SW 1271 (cell line): Measurements from ENCODE around the gene FAM118A.
"Not testable (repeated sequence)": the region's sequence is repeated elsewhere in the genome, so short reads cannot be mapped to it uniquely, and the experiment has no call there.

ENCODE experiments used
- DNase-seq, 2 experiments: peaks; one replicate each; lab custom pipeline; 2025; lab: John Stamatoyannopoulos, UW

Gene FAM118A

GRCh38 chr22:45308957-45309421 lies 745 bp upstream of the FAM118A start:
- DNase-seq = no peak

- no peak for DNase-seq
These were observed 720 bp downstream of the FAM118A start for GRCh38 chr22:45310331-45310976.

GRCh38 chr22:45310977-45311531 lies 1.3 kb downstream of the FAM118A start:
- no peak for DNase-seq

- no peak for DNase-seq
These were observed 2.7 kb downstream of the FAM118A start for GRCh38 chr22:45312415-45312814.

GRCh38 chr22:45312856-45313255 lies 3.1 kb downstream of the FAM118A start:
- DNase-seq = no peak

GRCh38 chr22:45314054-45314721 lies 4.5 kb downstream of the FAM118A start:
- no peak for DNase-seq

GRCh38 chr22:45314786-45315185 lies 5.1 kb downstream of the FAM118A start:
- DNase-seq = no peak

GRCh38 chr22:45316796-45317526 lies 7.2 kb downstream of the FAM118A start:
- DNase-seq = no peak

GRCh38 chr22:45317551-45318167 lies 7.9 kb downstream of the FAM118A start:
- DNase-seq = no peak

- DNase-seq = no peak
These were observed 8.4 kb downstream of the FAM118A start for GRCh38 chr22:45318168-45318557.

GRCh38 chr22:45318558-45319323 lies 9.0 kb downstream of the FAM118A start:
- no peak for DNase-seq

GRCh38 chr22:45319324-45319685 lies 9.6 kb downstream of the FAM118A start:
- DNase-seq = no peak

GRCh38 chr22:45320357-45320976 lies 10.7 kb downstream of the FAM118A start:
- no peak for DNase-seq

GRCh38 chr22:45321827-45322226 lies 12.1 kb downstream of the FAM118A start:
- no peak for DNase-seq

GRCh38 chr22:45322873-45323525 lies 13.3 kb downstream of the FAM118A start:
- no peak for DNase-seq

- no peak for DNase-seq
These were observed 14.0 kb downstream of the FAM118A start for GRCh38 chr22:45323695-45324094.

- DNase-seq = no peak
These were observed 14.6 kb downstream of the FAM118A start for GRCh38 chr22:45324311-45324711.

- not testable (repeated sequence) for DNase-seq
These were observed 18.5 kb downstream of the FAM118A start for GRCh38 chr22:45328261-45328660.

GRCh38 chr22:45328822-45329529 lies 19.2 kb downstream of the FAM118A start:
- no peak for DNase-seq

GRCh38 chr22:45329530-45329936 lies 19.8 kb downstream of the FAM118A start:
- DNase-seq = no peak
